GM18873 (cell line): Measurements from ENCODE around the gene ELAC2.

Experiments
- ATAC-seq: cut with Tn5 transposase; IDR thresholded peaks from one replicate; pipeline ENCODE4 v1.9.1; 2021; ENCODE audit warnings: mild to moderate bottlenecking, moderate library complexity, moderate number of reproducible peaks; ENCODE audit not compliant: unreplicated experiment, low FRiP score

The ELAC2 gene, protein sequence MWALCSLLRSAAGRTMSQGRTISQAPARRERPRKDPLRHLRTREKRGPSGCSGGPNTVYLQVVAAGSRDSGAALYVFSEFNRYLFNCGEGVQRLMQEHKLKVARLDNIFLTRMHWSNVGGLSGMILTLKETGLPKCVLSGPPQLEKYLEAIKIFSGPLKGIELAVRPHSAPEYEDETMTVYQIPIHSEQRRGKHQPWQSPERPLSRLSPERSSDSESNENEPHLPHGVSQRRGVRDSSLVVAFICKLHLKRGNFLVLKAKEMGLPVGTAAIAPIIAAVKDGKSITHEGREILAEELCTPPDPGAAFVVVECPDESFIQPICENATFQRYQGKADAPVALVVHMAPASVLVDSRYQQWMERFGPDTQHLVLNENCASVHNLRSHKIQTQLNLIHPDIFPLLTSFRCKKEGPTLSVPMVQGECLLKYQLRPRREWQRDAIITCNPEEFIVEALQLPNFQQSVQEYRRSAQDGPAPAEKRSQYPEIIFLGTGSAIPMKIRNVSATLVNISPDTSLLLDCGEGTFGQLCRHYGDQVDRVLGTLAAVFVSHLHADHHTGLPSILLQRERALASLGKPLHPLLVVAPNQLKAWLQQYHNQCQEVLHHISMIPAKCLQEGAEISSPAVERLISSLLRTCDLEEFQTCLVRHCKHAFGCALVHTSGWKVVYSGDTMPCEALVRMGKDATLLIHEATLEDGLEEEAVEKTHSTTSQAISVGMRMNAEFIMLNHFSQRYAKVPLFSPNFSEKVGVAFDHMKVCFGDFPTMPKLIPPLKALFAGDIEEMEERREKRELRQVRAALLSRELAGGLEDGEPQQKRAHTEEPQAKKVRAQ

DNA sequence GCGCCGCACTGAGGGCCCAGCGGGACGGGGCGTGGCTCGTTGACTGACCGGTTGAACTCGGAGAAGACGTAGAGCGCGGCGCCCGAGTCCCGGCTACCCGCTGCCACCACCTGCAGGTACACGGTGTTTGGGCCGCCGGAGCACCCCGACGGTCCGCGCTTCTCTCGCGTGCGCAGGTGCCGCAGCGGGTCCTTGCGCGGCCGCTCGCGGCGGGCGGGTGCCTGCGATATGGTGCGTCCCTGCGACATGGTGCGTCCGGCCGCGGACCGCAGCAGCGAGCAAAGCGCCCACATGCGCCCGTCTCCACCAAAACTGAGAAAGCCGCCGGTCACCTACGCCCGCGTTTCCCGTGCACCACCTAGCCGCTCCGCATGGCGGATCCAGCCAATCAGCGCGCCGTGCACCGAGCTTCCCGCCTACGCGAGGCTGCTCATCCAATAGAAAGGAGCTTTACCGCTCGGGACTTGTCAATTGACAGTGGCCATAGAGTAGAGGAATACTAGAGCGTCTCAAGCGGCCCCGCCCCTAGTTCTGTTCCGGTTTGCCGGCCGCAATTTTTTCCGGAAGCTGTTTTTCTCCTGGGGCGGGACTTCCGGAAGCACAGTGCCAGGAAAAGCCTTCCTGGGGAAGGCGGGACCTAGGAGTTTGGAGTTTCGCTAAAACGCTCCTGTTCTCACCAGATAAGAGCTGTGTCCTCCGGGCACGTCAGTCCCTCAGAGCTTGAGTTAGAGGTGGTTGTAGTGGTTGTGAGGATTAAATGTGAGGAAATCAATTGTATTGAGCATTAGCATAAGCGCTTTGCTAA is at the start of gene ELAC2:
Gene ELAC2 (minus strand): TSS at position 373 of the 805 bp plus-strand sequence. CDS start 80 bp downstream, at position 293.
- ATAC-seq: peak; percentile 98

DNA sequence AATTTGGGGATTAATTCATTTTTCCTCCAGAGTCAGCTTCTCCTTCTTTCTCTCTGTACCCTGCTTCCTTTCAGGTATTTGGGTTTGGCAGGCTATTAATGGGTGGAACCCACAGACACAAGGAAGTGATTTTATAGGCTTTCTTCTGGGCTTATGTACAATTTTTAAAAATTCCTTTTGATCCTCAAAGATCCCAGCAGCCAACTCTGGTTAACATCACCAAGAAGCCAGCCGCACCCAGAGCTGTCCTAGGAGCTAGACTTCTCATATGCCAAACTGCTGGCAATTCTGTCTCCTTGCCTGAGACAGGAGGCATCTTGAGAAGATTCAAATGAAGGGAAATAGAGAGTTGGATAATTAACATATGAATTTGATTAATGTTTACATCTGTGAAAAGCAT is 47.2 kb upstream of the ELAC2 start:
- no peak for ATAC-seq

DNA sequence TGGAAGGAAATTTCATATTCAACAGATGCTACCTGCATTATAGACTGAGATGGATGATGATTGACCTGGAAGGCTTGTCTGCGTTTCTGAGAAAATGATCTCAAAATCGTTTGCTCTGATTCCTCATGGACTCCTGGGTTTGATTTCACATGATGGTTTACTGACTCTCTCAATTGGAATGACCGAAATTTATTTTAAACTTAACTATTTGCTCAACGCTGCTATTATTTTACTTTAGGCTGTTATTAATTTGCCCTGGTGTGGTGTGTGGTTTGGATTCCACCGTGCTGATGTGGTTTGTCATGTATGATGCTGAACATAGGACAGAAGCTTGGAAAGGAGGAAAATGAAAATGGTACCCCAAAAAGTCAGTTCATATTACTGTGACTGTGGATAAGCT is 37.3 kb upstream of the ELAC2 start:
- no peak for ATAC-seq

DNA sequence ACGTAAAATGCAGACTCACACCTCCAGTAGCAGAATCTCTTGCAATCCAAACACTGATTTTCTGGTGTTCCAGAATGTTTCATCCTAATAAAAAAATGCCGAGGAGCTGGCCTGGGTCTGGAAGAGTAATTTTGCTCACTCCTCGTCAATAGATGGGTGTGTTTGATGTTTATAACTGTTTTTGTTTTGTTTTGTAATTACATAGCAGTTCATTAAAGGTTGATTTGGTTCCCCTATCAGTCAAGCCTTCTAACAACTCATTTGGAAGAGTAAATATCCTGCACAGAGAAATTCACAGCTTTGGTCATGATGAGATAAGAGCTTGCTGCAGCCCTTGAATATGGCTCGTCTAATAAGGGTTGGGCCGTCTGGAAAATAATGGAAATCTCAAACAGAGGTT is 36.8 kb upstream of the ELAC2 start:
- ATAC-seq: no peak

DNA sequence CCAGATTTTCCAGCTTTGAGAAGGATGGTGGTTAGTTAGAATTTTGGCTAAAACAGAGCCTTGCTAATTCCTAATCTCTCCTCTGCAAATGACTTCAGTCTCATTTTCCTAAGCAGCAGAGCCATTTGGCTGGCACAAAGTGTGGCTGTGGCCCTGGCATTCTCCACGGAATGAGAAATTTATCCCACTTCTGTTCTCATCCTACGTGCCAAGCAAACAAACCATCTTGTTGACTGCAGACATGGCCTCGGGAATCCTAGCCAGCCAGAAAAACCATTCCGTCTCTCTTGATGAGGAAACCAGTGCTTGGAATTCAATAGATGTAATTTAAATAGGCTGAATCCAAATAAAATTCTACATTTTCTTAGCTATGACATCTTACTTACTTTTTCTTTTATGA is 34.1 kb upstream of the ELAC2 start:
- ATAC-seq: no peak

DNA sequence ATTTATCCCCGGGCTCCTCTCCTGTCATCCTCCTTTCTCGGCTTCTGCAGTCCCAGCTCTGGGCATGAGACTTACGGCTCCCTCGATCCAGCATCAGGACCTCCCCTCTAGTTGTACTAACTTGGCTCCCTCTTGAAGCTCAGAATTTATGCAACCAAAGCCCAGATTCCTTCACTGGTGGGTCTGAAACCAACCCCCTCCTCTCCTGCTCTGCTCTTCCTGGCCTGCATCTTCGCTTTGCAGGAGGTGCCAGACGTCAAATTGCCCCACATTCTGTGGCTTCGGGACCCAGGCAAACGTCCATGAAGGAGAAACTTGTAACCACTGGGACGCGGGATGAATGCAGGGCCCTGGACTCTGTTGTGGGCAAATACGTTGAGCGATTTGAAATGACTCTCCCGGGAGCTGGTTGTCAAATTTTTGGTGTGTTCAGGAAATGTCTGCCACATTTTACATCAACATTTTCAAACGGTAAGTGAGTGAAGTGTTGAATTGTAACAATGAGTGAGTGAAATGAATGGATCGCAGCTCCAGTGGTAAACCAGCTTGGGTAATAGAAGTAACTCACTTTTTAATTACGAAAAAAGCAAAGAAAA is 29.3 kb upstream of the ELAC2 start:
- no peak for ATAC-seq

DNA sequence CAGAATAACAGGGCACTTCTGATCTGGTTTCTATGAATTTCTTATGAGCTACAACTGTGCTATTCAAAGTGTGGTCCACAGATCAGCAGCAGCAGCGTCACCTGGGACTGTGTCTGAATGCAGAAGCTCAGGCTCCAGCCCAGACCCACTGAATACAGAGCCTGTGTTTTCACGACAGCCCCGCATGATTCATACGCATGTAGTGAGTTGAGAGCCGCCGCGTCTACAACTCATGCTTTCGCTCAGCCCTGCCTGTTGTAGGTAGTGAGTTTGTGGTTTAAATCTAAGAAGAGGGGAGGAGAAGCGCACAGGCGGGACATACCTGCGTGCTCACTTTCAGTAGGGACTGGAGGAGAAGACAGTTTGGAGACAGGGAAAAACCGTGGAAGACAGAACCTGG is 28.5 kb upstream of the ELAC2 start:
- ATAC-seq: no peak

DNA sequence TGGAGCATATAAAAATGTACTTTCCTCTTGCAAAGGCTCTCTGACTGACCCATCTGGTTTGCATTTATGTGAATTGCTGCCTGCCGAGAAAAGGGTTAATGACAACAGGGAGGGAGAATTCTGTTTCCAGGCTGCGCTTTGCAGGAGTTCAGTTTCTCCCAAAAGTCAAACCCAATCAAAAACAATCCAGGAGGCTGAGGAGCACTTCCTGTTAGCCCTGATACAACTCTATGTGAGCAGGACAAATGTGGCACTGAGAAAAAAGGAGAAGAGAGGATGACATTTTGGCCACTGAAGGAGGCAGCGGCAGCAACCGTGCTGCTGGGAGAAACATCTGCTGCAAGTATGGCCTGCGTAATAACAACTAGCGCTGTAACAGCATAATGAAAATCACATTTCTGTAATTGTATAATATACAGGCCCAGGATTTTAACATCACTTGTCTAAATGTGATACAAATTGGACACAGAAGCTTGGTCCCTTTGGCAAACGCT is 26.8 kb upstream of the ELAC2 start:
- ATAC-seq: no peak

DNA sequence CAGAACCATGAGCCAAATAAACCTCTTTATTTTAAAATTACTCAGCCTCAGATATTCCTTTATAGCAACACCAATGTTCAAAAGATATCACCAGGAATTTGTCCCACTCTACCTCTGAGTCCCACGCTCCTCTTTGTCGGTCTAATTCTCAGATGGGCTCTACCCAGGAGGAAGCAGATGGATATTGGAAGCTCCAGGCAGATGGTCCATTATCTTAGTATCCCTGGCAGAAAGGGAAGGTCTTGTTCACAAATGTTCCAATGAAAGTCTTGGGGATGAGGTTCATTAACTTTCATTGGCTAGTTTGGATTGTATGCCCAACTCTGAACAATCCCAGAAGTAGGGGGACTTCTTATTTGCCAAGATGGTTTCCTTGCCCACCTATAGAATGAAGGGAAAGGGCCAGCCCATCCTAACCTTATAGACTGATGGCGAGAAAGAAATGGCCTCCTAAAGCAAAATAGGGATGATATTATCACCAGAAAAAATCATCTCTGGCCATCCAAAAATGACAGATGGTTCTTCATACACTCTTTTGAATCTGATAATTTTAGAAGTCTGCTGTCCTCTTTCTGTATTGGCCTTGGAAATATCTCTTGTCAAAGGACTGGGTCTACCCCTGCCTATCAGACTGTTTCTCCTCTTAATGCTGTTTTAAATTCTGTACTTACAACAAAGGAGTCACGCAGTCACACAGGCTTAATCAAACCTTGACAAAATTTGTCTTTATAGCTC is 21.3 kb upstream of the ELAC2 start:
- ATAC-seq: no peak

DNA sequence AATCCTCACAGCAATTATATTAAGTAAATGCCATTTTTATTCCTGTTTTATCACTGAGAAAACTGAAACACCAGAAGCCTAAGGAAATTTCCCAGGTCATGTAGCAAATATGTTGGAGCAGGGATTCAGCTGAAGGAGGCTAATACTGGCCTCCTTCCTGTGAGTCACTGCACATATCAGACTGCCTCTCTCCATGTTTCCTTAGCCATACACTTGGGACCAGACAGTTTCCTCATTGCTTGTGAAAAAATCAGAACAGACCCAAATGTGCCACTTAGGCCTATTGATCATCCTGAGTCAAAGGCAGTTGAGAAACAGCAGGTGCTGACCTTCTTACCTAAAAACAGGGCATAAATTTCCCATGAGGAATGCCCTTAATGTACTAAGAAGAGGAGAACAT is 18.9 kb upstream of the ELAC2 start:
- ATAC-seq: no peak

DNA sequence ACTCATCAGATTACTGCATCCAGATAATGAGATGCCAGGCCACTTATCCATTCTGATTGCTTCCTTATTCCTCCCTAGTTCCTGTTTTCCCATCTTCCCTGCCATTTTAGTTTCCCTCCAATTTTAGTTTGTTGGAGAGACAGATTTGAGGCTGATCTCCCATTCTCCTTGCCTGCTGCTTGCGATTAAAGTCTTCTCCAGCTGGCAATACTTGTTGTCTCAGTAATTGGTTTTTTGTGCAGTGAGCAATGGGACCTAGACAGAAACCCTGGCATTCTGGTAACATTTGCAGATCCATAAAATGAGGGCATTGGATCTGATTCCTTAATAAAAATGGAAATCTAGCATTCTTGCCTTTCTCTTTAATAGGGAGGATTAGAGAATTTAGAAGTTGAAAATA is 17.6 kb upstream of the ELAC2 start:
- ATAC-seq: no peak

DNA sequence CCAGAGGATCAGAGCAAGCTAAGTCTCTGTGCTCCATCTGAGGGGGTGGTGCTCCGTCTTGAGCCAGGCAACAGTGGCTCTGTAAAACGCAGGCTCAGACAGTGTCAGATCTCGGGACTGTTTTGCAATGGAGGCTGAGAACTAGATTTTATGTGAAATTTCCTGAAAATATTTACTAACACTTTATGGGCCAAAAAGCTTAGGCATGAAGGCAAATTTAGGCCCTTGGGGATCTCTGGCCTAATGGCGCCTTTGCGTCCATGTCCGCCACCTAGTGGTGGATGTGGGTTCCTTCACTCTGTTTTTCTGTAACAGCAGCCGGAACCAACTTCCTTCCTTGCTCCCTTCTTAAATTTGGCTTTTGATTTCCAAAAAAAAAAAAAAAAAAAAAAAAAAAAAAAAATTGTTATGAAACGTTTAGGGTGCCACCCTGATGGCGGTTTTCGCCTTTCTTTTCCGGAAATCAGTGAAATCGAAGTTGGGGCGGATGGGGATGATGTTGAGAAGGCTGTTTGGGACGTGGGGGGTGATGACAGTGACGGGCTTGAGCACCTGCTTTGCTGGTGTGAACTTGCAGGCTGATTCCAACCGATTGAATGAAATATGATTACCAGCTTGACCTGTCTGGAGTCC is 14.0 kb upstream of the ELAC2 start:
- no peak for ATAC-seq

DNA sequence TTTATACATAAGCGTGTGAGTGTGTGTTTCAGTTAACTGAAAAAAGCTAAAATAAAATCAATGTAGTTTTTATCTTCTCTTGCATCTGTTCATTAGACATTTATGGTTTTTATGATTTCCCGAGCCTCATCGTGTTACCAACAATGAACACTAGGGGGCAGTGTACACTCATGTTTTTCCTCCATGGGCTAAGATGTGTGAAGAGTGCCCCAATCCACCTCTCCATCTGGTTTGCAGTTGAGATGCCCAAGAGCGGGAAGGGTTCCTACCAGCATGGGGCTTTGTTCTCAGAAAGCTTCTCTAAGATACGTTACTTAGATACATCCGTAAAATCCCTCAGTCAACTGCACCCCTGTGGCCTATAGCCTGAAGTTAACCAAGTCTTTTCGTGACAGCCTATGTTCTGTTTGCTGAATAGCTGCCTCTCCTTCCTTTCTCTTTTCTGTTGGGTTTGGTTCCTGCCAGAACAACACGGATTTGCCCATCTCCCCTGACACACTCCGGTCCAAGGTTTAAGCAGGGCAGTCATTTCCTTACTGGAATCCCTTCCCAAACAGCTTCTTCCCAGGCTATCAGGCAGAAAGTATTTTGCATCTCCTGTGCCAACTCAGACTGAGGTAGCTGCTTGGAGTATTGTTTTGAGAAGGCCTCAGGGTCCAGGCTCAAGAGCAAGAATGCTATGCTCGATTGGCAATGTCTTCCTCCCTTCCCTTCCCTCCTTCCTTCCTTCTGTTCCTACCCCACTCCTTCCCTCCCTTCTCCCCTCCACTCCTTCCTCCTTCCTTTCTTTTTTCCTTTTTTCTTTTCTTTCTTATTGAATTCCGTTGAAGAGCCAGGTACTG is 12.9 kb upstream of the ELAC2 start:
- no peak for ATAC-seq

DNA sequence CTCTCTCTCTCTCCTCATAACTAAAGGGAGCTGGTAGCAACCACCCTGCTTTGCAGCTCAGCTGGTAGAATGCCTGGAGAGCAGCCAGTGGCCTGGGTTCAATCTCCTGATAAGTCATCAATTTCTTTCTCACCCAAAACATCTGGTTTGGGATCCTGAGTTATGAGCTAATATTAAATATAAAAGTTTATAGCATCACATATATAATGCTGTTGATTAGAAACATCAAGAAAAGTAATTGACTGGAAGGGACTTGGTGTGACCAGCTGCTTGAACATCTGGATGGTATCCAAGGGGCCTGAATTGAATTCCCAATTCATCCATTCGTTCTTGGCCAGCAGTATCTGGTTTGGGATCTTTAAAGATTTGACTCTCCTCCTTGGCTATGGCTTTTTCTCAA is 12.2 kb upstream of the ELAC2 start:
- ATAC-seq: no peak

DNA sequence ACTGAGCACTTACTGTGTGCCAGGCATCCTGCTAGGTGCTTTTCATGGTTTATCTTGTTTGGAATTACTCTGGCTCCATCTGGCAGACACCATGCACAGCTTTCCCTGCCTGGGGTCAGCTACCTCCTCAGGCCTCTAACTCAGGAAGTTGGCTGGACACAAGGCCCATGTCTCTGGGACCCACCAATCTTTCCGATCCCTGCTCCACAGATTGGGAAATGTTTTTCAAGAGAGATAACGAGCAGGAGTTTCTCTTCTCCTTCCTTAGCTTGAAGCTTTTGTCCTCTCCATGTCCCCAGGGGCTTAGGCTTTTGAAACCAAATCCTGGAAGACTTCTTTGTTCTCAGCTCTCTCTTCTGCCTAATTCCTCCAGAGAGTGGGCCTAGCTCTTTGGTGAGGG is 11.5 kb upstream of the ELAC2 start:
- no peak for ATAC-seq

DNA sequence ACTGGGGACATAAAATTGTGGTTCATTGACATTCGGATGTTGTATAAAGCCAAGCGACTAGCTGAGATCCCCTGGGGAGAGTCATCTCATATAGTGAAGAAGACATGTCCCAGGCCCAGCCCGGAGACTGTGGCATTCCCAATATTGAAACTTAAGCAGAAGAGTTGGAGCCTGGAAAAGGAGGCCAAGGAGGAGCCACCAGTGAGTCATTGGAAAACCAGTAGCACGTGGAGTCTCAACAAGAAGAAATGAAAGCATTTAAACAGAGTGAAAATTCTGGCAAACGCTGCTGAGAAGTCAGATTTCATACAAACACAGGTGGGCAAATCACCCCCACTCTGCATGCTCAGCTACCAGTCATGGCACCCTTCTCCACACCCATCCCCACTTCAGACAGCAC is 9.4 kb upstream of the ELAC2 start:
- no peak for ATAC-seq

DNA sequence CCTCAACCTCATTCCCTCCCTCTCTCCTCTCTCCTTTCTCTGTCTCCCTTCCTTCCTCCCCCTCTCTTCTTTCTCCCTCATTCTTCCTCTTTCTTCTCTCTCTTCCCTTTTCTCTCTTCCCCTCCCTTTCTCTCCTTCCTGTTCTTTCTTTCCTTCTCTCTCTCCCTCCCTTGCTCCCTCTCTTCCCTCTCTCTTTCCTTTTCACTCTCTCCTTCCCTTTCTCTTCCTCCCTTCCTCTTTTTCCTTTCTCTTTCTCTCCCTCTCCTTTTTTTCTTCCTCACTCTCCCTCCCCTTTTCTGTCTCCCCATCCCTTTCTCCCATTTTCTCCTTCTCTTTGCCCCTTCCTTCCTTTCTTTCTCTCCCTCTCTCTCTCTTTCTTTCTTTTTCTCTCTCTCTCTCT is 7.9 kb upstream of the ELAC2 start:
- ATAC-seq: no peak

DNA sequence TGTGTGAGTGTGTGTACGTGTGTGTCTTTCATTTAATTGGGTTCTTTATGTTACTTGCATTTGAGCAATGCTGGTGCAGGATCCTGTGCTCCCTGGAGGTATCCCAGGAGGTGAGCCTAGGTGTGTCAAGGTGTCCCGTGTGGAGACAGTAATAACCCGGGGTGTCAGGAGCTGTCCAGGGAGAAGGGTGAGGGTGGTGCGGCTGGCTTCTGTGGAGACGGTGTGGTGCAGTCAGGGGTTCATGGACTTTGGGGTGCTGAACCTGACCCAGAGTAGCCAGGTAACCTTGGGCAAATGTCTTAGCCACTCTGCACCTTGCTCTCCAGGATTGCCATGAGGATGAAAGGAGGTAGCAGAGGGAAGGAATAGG is 7.4 kb upstream of the ELAC2 start:
- ATAC-seq: no peak
